Vagina (tissue), 2 donors: ENCODE data around the gene ZCCHC3.

Source experiments
- POLR2A ChIP-seq, 2 donors: fragments of 450-650 bp; IDR thresholded peaks; one replicate each; pipeline ENCODE4 v1.6.1; 2017; ENCODE audit warnings: antibody characterized with exemption in 2 of 2, mild to moderate bottlenecking in 2 of 2, moderate library complexity in 2 of 2
- POLR2AphosphoS5 ChIP-seq, 2 donors: sonication (generic); formaldehyde crosslinking; IDR thresholded peaks; one replicate each; pipeline ENCODE4 v1.9.0; 2017; ENCODE audit warnings: antibody characterized with exemption in 2 of 2, mild to moderate bottlenecking in 2 of 2, low read depth in 1 of 2; ENCODE audit not compliant: insufficient read depth in 1 of 2
- TF ChIP-seq, protein P1 (sequence below), 3 experiments: fragments of 450-650 bp in 2 of 3; fragments of 200-600 bp in 1 of 3; sonication (generic) in 1 of 3; IDR thresholded peaks; one replicate each; pipeline ENCODE4 v1.5.1; 2017 to 2019; ENCODE audit warnings: antibody characterized with exemption in 3 of 3, mild to moderate bottlenecking in 2 of 3, moderate library complexity in 2 of 3

DNA sequence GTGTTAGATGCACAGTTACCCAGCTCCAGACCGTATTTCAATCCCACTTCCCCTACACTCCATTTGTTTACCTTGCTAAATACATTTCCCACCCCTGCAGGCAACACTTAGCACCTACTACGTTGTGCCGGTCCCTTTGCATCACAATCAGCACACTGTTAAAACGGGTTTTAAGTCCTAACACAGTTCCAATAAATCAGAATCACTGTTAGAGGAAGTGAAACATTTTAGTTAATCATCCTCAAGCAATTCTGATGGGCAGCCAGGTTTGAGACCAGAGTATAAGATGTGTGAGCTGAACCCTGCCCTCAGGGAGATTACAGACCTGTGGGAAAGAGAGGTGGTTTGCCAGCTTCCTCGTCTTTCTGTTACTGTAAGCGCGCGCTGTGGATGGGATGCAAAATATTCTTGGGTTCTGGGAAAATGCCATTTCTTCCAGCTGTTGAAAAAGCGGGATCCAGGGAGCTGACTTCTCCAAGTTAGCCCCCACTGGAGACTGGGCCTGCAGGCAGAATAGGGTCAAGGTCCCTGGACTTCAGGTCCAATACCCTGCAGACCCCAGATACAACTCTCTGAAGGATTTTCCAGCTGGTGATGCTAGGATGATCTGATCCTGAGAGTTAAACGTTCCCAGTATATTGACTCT, 3.1 kb downstream of the ZCCHC3 start:
- TF ChIP-seq, protein P1, sequence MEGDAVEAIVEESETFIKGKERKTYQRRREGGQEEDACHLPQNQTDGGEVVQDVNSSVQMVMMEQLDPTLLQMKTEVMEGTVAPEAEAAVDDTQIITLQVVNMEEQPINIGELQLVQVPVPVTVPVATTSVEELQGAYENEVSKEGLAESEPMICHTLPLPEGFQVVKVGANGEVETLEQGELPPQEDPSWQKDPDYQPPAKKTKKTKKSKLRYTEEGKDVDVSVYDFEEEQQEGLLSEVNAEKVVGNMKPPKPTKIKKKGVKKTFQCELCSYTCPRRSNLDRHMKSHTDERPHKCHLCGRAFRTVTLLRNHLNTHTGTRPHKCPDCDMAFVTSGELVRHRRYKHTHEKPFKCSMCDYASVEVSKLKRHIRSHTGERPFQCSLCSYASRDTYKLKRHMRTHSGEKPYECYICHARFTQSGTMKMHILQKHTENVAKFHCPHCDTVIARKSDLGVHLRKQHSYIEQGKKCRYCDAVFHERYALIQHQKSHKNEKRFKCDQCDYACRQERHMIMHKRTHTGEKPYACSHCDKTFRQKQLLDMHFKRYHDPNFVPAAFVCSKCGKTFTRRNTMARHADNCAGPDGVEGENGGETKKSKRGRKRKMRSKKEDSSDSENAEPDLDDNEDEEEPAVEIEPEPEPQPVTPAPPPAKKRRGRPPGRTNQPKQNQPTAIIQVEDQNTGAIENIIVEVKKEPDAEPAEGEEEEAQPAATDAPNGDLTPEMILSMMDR (IDR thresholded peaks at IDR 0.05), result no peak
- TF ChIP-seq POLR2AphosphoS5 (IDR thresholded peaks at IDR 0.05; ENCODE audit: insufficient read depth in 1 of 2, low read depth in 1 of 2) (no peak), POLR2A (IDR thresholded peaks at IDR 0.05) (no peak)
